IPS DF 6.9 (cell line): ENCODE measurements around the gene COL18A1.

ENCODE experiments used
- DNase-seq: peaks from one replicate; pipeline ENCODE4 v3.0.0-alpha.2; 2013; ENCODE audit warnings: low read depth, low spot score
- H3K27ac ChIP-seq: one replicate; pipeline ENCODE4 v1.5.1; 2013; ENCODE audit warnings: low read length, control low read depth
- H3K27me3 ChIP-seq: 2 replicates; pipeline ENCODE4 v1.6.1; 2013; ENCODE audit warnings: mild to moderate bottlenecking, low read length; ENCODE audit not compliant: control insufficient read depth, insufficient read depth
- H3K36me3 ChIP-seq: 2 replicates; pipeline ENCODE4 v1.6.1; 2013; ENCODE audit warnings: low read length; ENCODE audit not compliant: control insufficient read depth, insufficient read depth
- H3K4me1 ChIP-seq: 2 replicates; pipeline ENCODE4 v1.6.1; 2013; ENCODE audit warnings: low read length; ENCODE audit not compliant: control insufficient read depth, insufficient read depth
- H3K4me3 ChIP-seq: 2 replicates; pipeline ENCODE4 v1.5.1; 2013; ENCODE audit warnings: mild to moderate bottlenecking, low read length
- H3K9me3 ChIP-seq: 2 replicates; pipeline ENCODE4 v1.6.1; 2013; ENCODE audit warnings: low read length, inconsistent platforms; ENCODE audit not compliant: control insufficient read depth, insufficient read depth
- WGBS: extraction: QIAGEN DNeasy Blood & Tissue Kit; methylation state at CpG from one replicate; pipeline ENCODE4 v1.1.7; 2013; ENCODE audit warnings: mixed read lengths, missing lambda C conversion rate; ENCODE audit not compliant: insufficient read length, insufficient coverage; 5-methylcytosine and 5-hydroxymethylcytosine counted together

Gene COL18A1

DNA sequence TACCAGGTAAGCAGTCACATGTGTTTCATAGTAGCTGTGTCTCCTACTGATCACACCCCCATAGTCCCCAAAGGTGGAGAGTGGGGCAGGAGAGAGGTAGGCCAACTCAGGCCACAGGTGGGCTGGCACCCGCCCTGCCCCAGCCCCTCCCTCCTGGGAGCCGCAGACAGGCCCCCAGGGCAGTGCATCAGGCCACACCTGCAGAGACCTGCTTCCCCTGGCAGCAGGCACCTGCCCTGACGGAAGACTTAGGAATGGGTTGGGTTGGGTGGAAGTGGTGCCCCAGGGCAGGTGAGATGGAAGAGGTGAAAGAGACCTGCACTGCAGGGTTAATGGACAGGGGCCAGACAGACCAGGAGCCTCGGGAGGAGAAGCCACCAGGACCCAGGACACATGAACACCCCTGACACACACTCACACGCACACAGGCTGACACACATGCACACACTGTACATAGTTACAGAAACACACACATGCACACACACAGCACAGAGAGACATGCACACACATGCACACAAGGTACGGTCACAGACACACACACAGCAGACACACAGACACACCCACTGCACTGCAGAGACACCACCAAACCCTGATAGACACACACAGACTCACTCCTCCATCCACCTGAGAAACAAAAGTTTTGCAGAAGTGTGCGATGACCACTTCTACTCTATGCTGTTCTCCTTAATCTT is 1.7 kb upstream of the COL18A1 start:
- no peak for DNase-seq
- no peaks in the 10 kb centered on the region for H3K27me3 ChIP-seq
- no CpG with 5 or more reads among the region's 7 CpGs for WGBS
- H3K36me3 ChIP-seq = no peaks in the 10 kb centered on the region; the same call in none of the 2 replicates
- no peak overlapping the region for H3K4me3 ChIP-seq
- H3K9me3 ChIP-seq = no peaks in the 10 kb centered on the region
- no peak overlapping the region for H3K27ac ChIP-seq
- peaks cover 14% of the 10 kb centered on the region for H3K4me1 ChIP-seq

DNA sequence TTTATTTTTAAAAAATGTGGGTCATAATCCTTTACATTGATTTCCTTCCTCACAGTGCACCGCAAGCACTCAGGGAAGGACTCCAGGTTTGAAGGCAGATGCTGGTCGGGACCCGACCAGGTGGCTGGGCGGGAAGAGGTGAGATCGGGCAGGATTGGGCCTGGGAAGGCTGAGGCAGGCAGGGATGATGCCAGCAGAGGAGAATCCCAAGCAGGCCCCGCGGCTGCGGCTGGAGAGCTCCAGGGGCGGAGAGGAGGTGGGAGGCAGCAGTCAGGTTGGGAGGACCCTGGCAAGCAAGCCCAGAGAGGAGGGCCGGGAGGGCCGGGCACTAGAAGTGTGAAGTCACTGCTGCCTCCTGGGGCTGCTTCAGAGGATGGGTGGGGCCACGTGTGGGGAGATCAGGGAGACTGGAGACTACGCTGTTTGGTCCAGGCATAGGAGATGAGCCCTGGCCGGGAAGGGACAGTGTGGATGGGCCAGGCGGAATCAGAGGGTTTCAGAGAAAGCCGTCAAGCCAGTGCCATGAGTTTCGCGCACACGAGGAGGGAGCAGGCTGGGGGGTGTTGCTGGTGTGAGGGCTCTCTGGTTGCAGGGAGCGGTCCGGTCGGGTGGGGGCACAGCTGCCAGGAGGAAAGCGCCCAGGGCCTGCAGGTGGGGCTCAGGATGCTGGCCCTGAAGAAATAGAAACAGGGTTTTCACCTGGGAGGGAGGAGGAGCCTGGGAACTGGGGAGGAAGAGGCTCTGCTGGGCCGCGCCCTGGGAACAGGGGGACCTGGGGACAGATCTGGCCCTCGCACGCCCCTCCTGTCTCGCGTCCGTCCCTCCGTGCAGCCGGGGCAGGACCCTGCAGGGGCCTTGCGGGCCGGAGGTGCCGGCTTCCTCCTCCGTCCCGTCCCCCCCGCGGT is 888 bp upstream of the COL18A1 start:
- H3K27me3 ChIP-seq = no peaks in the 10 kb centered on the region
- no peak overlapping the region for H3K27ac ChIP-seq
- peak overlapping the region; percentile 79; the same call in 1 of the 2 replicates for H3K4me3 ChIP-seq

DNA sequence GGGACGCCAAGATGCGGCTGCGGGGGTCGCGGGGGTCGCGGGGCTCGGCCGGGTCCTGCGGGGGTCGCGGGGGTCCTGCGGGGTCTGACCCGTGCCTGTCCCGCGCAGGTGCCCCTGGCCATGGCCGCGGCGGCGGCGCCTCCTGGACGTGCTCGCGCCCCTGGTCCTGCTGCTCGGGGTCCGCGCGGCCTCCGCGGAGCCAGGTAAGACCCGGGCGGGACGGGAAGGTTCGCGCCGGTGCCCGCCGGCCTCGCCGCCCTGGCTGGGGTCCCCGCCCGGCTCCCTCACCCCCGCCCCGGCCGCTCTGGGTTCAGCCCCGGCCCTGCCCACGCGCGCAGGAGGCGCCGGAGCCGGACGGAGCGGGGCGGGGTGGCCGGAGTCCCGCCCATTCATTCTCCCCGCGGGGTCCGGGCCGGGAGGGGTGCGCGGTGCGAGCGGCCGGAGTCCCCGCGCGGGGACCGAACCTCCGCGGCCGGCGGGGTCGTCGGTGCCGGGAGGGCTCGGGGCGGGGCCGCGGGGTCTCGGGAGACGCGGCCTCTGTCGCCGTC is 380 bp downstream of the COL18A1 start:
- H3K27me3 ChIP-seq = no peaks in the 10 kb centered on the region
- H3K36me3 ChIP-seq = peaks cover 3% of the 10 kb centered on the region
- no peak overlapping the region for H3K27ac ChIP-seq
- H3K9me3 ChIP-seq = no peaks in the 10 kb centered on the region
- H3K4me1 ChIP-seq = peaks cover 22% of the 10 kb centered on the region
- WGBS = no CpG with 5 or more reads among the region's 86 CpGs
- H3K4me3 ChIP-seq = peak overlapping the region; percentile 79
- DNase-seq = no peak

More for the DNA sequence above, 888 bp upstream of the COL18A1 start:
- Histone ChIP-seq H3K4me1 (peaks cover 19% of the 10 kb centered on the region), H3K36me3 (no peaks in the 10 kb centered on the region; the same call in none of the 2 replicates), H3K9me3 (no peaks in the 10 kb centered on the region)
- WGBS = no CpG with 5 or more reads among the region's 39 CpGs
- DNase-seq = peak; percentile 27

DNA sequence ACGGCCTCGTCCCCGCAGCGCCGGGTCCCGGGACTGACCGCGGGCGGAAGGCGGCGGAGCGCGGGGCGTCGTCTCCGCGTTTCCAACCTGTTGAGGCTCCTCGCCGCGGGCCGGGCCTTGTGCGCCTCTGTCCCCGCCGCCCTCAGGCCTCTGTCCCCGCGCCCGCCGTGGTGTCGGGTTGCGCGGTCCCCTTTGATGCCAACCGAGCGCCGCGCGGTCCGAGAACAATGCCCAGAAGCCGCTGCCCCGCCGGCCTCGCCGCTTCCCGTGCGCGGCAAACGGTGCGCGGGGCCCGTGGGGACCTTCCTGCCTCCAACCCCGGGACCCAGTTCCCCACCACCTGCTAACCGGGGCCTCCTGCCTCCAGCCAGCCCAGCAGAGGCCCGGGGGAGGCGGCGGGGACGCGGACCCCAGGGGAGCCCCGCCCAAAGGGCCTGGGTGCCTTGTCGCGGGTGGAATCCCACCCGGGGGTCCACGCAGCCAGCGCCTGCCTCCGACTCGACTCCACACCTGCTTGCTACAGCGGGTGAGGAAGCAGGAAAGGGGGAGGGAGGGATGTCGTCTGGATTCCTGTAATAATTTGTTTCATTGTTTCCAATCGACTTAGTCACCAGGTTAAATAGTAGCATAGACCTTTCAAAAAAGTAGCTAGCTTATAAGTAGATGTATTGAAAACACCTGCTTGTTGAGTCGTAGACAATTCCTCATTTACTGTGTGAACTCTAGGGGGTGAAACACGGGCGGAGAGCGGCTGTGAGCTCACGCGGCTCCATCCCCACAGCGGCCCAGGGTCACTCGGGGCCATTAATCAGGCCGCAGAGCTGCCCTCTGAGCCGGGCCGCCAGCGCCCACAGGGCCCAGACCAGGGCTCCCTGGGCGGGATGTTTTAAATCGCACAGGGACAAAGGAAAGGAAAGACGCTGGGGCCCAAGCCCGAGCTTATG is 1.1 kb downstream of the COL18A1 start:
- Histone ChIP-seq H3K4me3 (peak overlapping the region; percentile 79), H3K27me3 (no peaks in the 10 kb centered on the region), H3K9me3 (no peaks in the 10 kb centered on the region), H3K36me3 (peaks cover 3% of the 10 kb centered on the region), H3K27ac (no peak overlapping the region), H3K4me1 (peaks cover 24% of the 10 kb centered on the region)
- DNase-seq = no peak
- WGBS = no CpG with 5 or more reads among the region's 83 CpGs

DNA sequence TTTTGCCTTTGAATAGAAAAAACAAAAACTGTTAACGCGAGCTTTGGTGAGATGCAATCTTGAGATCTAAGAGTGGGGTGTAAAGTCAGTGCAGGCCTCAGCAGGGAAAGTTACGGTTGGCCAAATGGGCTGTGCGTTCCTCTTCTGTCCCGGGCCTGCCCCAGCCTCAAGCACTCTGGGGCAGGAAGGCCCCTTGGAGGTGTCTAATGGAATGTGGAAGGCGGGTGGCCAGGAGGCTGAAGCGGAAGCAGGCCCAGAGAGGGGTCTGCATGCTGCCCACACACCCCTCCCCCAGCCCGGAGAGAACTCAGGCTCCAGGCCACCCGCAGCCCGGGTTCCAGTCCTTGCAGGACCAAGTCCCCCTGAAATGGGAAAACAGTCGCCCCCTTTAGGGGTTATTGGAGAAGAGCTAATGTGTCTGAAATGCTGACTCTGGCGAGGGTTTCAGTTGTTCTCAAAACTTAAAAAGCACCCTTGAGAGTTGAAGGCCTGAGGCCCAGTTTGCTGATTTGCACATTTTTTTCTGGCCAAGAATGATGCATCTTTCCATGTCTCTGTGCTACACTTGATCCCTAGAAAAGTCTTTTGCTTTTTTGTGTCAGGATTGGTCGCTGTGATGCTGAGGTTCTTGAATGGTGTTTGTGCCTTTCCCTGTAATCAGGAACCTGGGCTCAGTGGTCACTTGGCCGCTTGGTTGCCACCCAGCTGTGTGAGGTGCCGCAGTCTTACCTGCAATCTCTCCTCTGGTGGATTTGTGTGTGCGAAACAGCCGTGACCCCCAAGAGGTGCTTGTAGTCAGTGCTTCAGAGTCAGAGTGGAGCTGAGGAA is 2.0 kb downstream of the COL18A1 start:
- Histone ChIP-seq H3K4me3 (peak overlapping the region; percentile 79; the same call in 1 of the 2 replicates), H3K27ac (peak overlapping the region; percentile 28), H3K27me3 (no peaks in the 10 kb centered on the region), H3K36me3 (peaks cover 3% of the 10 kb centered on the region), H3K9me3 (no peaks in the 10 kb centered on the region), H3K4me1 (peaks cover 24% of the 10 kb centered on the region)
- WGBS = no CpG with 5 or more reads among the region's 17 CpGs
- DNase-seq = peak; percentile 74

DNA sequence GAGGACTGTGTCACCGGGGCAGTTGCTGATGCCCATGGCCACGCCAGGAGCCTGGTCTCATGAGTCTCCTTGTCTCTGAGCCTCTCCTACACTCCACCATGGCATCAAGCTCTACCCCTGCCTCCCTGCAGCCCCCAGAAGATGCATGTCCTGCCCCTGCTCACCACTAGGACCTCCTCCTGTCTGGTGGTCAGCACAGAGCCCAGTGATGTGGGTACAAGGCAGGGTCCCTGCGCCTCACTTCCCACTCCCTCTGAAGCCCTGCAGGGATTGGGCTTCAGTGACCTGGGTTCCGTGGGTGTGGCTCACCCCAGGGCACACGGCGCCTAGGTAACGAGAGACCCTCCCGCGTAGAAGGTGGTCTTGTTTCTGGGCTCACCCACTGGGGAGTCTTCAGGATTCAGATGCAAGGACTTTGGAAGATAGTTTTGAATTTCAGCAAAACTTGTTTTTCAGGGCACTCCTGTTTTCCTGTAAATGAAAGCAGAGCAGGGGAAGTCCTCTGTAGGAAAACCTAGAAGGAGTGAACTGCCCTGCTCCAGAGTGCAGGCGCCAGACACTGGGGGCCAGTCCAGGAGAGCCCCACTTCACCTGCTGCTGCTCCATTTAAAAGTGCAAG is 2.8 kb downstream of the COL18A1 start:
- Histone ChIP-seq H3K27ac (peak overlapping the region; percentile 28), H3K4me3 (no peak overlapping the region), H3K4me1 (peaks cover 25% of the 10 kb centered on the region), H3K27me3 (no peaks in the 10 kb centered on the region), H3K36me3 (peaks cover 3% of the 10 kb centered on the region), H3K9me3 (no peaks in the 10 kb centered on the region)
- no CpG with 5 or more reads among the region's 10 CpGs for WGBS
- DNase-seq = no peak

DNA sequence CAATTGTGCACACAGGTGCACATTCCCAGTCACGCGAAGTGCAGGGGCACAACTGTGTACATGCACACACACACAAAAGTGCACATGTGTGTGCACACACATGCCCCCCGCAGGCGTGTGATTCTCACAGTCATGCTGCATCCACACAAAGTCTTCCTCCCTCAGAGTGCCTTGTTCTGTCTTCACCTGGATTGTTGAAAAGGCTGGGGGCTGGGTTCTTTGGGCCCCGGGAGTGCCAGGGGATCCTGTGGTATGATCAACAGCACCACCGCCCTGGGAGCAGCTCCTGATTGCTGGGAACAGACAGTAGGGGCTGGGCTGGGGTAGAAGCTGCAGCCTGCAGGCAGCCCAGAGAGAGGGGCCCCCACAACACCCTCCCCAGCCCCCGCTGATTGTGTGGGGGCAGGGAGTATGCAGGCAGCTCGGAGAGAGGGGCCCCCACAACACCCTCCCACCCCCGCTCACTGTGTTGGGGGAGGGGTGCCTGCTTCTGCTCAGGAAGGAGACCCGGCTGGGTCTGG is 3.4 kb downstream of the COL18A1 start:
- Histone ChIP-seq H3K36me3 (peaks cover 3% of the 10 kb centered on the region), H3K4me1 (peaks cover 26% of the 10 kb centered on the region), H3K4me3 (no peak overlapping the region), H3K27me3 (no peaks in the 10 kb centered on the region), H3K27ac (no peak overlapping the region), H3K9me3 (no peaks in the 10 kb centered on the region)
- no CpG with 5 or more reads among the region's 10 CpGs for WGBS
- no peak for DNase-seq

DNA sequence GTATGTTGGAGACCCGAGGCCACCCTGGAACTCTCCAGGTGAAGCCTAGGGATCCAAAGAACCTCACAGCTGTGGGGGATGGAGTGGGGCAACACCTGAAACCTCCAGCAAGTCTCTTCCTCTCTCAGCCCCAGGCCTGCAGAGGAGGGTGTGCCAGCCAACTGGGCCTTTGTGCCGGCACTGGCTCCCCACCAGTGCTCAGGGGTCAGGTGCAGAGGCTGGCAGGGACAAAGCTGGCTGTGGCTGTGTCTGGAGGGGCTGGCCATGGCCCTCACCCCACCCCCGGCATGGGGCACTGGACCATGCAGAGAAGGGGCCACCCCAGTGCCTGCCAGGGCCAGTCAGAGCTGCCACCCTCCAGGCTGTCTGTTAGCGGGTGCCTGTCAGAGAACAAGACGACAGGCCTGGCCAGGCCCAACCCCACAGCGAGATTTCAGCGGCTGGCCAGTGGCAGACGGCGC is 3.9 kb downstream of the COL18A1 start:
- no peaks in the 10 kb centered on the region for H3K27me3 ChIP-seq
- H3K9me3 ChIP-seq = no peaks in the 10 kb centered on the region
- H3K4me1 ChIP-seq = peaks cover 25% of the 10 kb centered on the region
- H3K36me3 ChIP-seq = peaks cover 3% of the 10 kb centered on the region
- H3K4me3 ChIP-seq = no peak overlapping the region
- DNase-seq = no peak
- H3K27ac ChIP-seq = no peak overlapping the region
- no CpG with 5 or more reads among the region's 9 CpGs for WGBS
